ENCODE data around the gene NEBL.
"Not testable (repeated sequence)": the region's sequence is repeated elsewhere in the genome, so short reads cannot be mapped to it uniquely, and the experiment has no call there.

The NEBL gene, protein sequence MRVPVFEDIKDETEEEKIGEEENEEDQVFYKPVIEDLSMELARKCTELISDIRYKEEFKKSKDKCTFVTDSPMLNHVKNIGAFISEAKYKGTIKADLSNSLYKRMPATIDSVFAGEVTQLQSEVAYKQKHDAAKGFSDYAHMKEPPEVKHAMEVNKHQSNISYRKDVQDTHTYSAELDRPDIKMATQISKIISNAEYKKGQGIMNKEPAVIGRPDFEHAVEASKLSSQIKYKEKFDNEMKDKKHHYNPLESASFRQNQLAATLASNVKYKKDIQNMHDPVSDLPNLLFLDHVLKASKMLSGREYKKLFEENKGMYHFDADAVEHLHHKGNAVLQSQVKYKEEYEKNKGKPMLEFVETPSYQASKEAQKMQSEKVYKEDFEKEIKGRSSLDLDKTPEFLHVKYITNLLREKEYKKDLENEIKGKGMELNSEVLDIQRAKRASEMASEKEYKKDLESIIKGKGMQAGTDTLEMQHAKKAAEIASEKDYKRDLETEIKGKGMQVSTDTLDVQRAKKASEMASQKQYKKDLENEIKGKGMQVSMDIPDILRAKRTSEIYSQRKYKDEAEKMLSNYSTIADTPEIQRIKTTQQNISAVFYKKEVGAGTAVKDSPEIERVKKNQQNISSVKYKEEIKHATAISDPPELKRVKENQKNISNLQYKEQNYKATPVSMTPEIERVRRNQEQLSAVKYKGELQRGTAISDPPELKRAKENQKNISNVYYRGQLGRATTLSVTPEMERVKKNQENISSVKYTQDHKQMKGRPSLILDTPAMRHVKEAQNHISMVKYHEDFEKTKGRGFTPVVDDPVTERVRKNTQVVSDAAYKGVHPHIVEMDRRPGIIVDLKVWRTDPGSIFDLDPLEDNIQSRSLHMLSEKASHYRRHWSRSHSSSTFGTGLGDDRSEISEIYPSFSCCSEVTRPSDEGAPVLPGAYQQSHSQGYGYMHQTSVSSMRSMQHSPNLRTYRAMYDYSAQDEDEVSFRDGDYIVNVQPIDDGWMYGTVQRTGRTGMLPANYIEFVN

DNA sequence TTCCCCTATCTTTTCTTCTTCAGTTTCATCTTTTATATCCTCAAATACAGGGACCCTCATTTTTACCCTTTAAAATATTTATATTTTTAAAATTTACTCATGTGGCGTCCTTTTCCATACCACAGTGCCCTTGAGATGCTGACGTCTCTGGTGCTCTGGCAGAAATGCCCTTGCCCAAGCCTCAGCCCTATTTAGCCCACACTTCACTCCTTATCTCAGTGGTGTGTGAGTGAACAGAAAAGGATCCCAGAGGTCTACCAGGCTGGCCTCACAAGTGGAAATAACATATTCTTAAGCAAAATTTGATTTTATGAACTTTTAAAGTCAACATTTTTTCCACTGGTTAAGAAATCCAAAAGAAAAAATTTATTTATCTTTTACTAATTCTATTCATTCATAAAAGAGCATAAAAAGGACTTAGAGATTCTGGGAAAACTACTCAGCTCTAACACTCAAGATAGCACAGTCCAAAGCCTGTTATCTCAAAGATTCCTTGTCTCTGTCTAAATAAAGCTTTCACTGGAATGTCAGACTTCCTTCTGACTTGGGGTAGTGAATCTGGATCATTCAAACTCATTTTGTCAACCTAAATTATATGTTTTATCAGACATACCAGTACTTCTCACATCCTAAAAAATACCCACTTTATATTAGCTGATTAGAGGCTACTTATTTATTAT is at the start of gene NEBL:
TSS of gene NEBL (minus strand) at position 166 of the 680 bp plus-strand sequence. CDS start at position 60, 106 bp downstream.
- no peaks in the 10 kb centered on the region for H3K36me3 ChIP-seq (ENCODE audit: control insufficient read depth in 2 of 2, insufficient read depth in 2 of 2, low read length in 2 of 2)
- H3K4me3 ChIP-seq (ENCODE audit: low read length in 2 of 2) = no peak within 1 kb of the TSS
- H3K9me3 ChIP-seq (ENCODE audit: control insufficient read depth in 2 of 2, low read length in 2 of 2) = no peaks in the 10 kb centered on the region
- H3K27me3 ChIP-seq (ENCODE audit: control insufficient read depth in 1 of 2, insufficient read depth in 2 of 2, low read length in 2 of 2) = no peaks in the 10 kb centered on the region
- no peak within 1 kb of the TSS for H3K27ac ChIP-seq (ENCODE audit: low read length)
- no peaks in the 10 kb centered on the region for H3K4me1 ChIP-seq (ENCODE audit: control insufficient read depth, insufficient read depth, low read length)
- no peak within 1 kb of the TSS for H3K9ac ChIP-seq (ENCODE audit: low read length in 2 of 2)

GRCh38 chr10:20945546-20946332 is 48.6 kb upstream of the NEBL start:
- Histone ChIP-seq H3K36me3 (ENCODE audit: control insufficient read depth in 2 of 2, insufficient read depth in 2 of 2, low read length in 2 of 2) (no peaks in the 10 kb centered on the region), H3K27me3 (ENCODE audit: control insufficient read depth in 1 of 2, insufficient read depth in 2 of 2, low read length in 2 of 2) (no peaks in the 10 kb centered on the region), H3K9me3 (ENCODE audit: control insufficient read depth in 2 of 2, low read length in 2 of 2) (no peaks in the 10 kb centered on the region), H3K27ac (ENCODE audit: low read length) (no peak overlapping the region), H3K4me1 (ENCODE audit: control insufficient read depth, insufficient read depth, low read length) (no peaks in the 10 kb centered on the region), H3K4me3 (ENCODE audit: low read length in 2 of 2) (no peak overlapping the region), H3K9ac (ENCODE audit: low read length in 2 of 2) (no peak overlapping the region)

DNA sequence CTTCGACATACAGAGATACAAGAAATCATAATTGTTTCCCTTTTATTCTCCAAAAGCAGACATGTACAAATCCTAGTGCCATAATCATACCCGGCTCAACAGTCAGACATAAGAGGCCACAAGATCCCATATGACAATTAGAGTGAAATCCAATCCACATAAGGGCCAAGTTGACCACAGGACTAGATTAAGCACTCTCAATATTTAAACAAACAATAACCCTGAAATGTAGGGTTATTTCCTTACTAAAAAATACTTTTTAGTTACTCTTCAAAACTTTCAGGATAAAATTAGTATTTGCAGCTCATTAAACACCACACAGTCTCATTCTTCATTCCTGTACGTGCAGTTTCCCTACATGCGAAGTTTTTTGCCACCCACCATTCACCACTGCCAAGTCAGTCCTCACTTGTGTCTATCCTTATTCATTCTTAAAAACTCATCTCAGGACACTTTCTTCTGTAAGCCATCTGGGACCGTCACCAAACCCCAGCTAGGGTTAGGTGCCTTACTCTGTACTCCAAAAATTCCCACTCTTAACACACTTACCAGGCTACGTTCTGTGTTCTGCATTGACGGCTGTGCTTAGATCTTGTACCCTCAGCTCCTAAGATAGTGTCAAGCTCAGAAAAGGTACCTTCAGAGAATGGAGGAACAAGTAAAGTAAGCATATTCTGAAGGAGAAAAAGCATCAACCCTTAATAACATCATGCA is 47.8 kb upstream of the NEBL start:
- no peak overlapping the region for H3K27ac ChIP-seq (ENCODE audit: low read length)
- no peaks in the 10 kb centered on the region for H3K9me3 ChIP-seq (ENCODE audit: control insufficient read depth in 2 of 2, low read length in 2 of 2)
- H3K27me3 ChIP-seq (ENCODE audit: control insufficient read depth in 1 of 2, insufficient read depth in 2 of 2, low read length in 2 of 2) = no peaks in the 10 kb centered on the region
- H3K36me3 ChIP-seq (ENCODE audit: control insufficient read depth in 2 of 2, insufficient read depth in 2 of 2, low read length in 2 of 2) = no peaks in the 10 kb centered on the region
- no peaks in the 10 kb centered on the region for H3K4me1 ChIP-seq (ENCODE audit: control insufficient read depth, insufficient read depth, low read length)
- H3K9ac ChIP-seq (ENCODE audit: low read length in 2 of 2) = no peak overlapping the region
- no peak overlapping the region for H3K4me3 ChIP-seq (ENCODE audit: low read length in 2 of 2)

DNA sequence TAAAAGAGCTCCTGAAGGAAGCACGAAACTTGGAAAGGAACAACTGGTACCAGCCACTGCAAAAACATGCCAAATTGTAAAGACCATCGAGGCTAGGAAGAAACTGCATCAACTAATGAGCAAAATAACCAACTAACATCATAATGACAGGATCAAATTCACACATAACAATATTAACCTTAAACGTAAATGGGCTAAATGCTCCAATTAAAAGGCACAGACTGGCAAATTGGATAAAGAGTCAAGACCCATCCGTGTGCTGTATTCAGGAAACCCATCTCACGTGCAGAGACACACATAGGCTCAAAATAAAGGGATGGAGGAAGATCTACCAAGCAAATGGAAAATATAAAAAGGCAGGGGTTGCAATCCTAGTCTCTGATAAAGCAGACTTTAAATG is 42.3 kb upstream of the NEBL start:
- H3K27ac ChIP-seq (ENCODE audit: low read length); H3K9ac ChIP-seq (ENCODE audit: low read length in 2 of 2); H3K27me3 ChIP-seq (ENCODE audit: control insufficient read depth in 1 of 2, insufficient read depth in 2 of 2, low read length in 2 of 2); H3K4me1 ChIP-seq (ENCODE audit: control insufficient read depth, insufficient read depth, low read length); H3K9me3 ChIP-seq (ENCODE audit: control insufficient read depth in 2 of 2, low read length in 2 of 2); H3K36me3 ChIP-seq (ENCODE audit: control insufficient read depth in 2 of 2, insufficient read depth in 2 of 2, low read length in 2 of 2); H3K4me3 ChIP-seq (ENCODE audit: low read length in 2 of 2): not testable (repeated sequence)

- Histone ChIP-seq H3K36me3 (ENCODE audit: control insufficient read depth in 2 of 2, insufficient read depth in 2 of 2, low read length in 2 of 2) (no peaks in the 10 kb centered on the region), H3K4me1 (ENCODE audit: control insufficient read depth, insufficient read depth, low read length) (no peaks in the 10 kb centered on the region), H3K9ac (ENCODE audit: low read length in 2 of 2) (no peak overlapping the region)
Measured at GRCh38 chr10:20936396-20936795, 39.3 kb upstream of the NEBL start.

GRCh38 chr10:20935931-20936330 is 38.8 kb upstream of the NEBL start:
- no peaks in the 10 kb centered on the region for H3K4me1 ChIP-seq (ENCODE audit: control insufficient read depth, insufficient read depth, low read length)
- no peak overlapping the region for H3K27ac ChIP-seq (ENCODE audit: low read length)
- no peak overlapping the region for H3K4me3 ChIP-seq (ENCODE audit: low read length in 2 of 2)
- H3K9me3 ChIP-seq (ENCODE audit: control insufficient read depth in 2 of 2, low read length in 2 of 2) = no peaks in the 10 kb centered on the region
- no peaks in the 10 kb centered on the region for H3K27me3 ChIP-seq (ENCODE audit: control insufficient read depth in 1 of 2, insufficient read depth in 2 of 2, low read length in 2 of 2)
- no peak overlapping the region for H3K9ac ChIP-seq (ENCODE audit: low read length in 2 of 2)
- no peaks in the 10 kb centered on the region for H3K36me3 ChIP-seq (ENCODE audit: control insufficient read depth in 2 of 2, insufficient read depth in 2 of 2, low read length in 2 of 2)

More at GRCh38 chr10:20936396-20936795, 39.3 kb upstream of the NEBL start:
- H3K27me3 ChIP-seq (ENCODE audit: control insufficient read depth in 1 of 2, insufficient read depth in 2 of 2, low read length in 2 of 2) = no peaks in the 10 kb centered on the region
- H3K9me3 ChIP-seq (ENCODE audit: control insufficient read depth in 2 of 2, low read length in 2 of 2) = no peaks in the 10 kb centered on the region
- H3K27ac ChIP-seq (ENCODE audit: low read length) = no peak overlapping the region
- no peak overlapping the region for H3K4me3 ChIP-seq (ENCODE audit: low read length in 2 of 2)

GRCh38 chr10:20935301-20935700 is 38.2 kb upstream of the NEBL start:
- Histone ChIP-seq H3K27me3 (ENCODE audit: control insufficient read depth in 1 of 2, insufficient read depth in 2 of 2, low read length in 2 of 2) (no peaks in the 10 kb centered on the region), H3K36me3 (ENCODE audit: control insufficient read depth in 2 of 2, insufficient read depth in 2 of 2, low read length in 2 of 2) (no peaks in the 10 kb centered on the region), H3K27ac (ENCODE audit: low read length) (no peak overlapping the region), H3K9me3 (ENCODE audit: control insufficient read depth in 2 of 2, low read length in 2 of 2) (no peaks in the 10 kb centered on the region), H3K4me1 (ENCODE audit: control insufficient read depth, insufficient read depth, low read length) (no peaks in the 10 kb centered on the region), H3K4me3 (ENCODE audit: low read length in 2 of 2) (no peak overlapping the region), H3K9ac (ENCODE audit: low read length in 2 of 2) (no peak overlapping the region)

DNA sequence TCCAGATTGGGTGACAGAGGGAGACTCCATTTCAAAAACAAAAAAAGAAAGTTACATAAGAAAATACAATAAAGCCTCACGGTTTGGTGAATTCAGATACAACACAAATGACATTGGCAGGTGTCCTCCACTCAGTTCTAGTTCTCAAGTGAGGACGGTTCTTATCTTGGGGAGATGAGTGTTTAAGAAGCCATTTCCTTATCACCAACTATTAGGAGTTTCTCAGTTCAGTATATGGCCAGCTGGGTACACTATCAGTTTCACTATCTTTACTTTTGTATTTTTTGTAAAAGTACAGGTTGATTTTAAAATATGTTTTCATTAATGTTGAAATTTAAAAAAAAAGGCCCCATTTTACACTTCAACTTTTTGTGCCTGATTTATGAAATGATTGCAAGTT is 36.6 kb upstream of the NEBL start:
- Histone ChIP-seq H3K4me3 (ENCODE audit: low read length in 2 of 2) (no peak overlapping the region), H3K27ac (ENCODE audit: low read length) (no peak overlapping the region), H3K9ac (ENCODE audit: low read length in 2 of 2) (no peak overlapping the region), H3K36me3 (ENCODE audit: control insufficient read depth in 2 of 2, insufficient read depth in 2 of 2, low read length in 2 of 2) (no peaks in the 10 kb centered on the region), H3K4me1 (ENCODE audit: control insufficient read depth, insufficient read depth, low read length) (no peaks in the 10 kb centered on the region), H3K27me3 (ENCODE audit: control insufficient read depth in 1 of 2, insufficient read depth in 2 of 2, low read length in 2 of 2) (no peaks in the 10 kb centered on the region), H3K9me3 (ENCODE audit: control insufficient read depth in 2 of 2, low read length in 2 of 2) (no peaks in the 10 kb centered on the region)

DNA sequence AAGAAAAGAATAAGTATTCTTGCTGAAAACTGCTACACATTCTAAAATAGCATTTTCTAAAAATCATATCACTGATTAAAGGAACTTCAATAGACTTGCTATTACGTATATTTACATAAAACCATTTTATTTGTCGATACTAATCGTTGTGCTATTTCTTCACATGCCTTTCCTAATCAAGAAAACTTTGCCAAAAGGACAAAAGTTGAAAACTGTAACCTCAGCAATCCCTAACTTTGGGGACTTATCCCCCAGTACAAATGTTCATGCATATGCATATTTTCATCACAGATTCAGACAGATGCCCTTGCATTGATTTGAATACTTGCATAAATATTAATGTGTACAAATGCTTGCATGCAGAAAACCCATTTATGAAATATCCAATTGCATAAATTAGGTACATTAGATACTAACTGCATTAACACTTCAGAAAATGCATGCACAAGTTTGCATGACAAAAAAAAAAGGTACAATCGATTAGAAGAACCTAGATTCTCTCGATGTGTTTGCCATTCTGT is 35.6 kb upstream of the NEBL start:
- H3K27ac ChIP-seq (ENCODE audit: low read length) = no peak overlapping the region
- H3K36me3 ChIP-seq (ENCODE audit: control insufficient read depth in 2 of 2, insufficient read depth in 2 of 2, low read length in 2 of 2) = no peaks in the 10 kb centered on the region
- no peaks in the 10 kb centered on the region for H3K4me1 ChIP-seq (ENCODE audit: control insufficient read depth, insufficient read depth, low read length)
- no peak overlapping the region for H3K9ac ChIP-seq (ENCODE audit: low read length in 2 of 2)
- no peak overlapping the region for H3K4me3 ChIP-seq (ENCODE audit: low read length in 2 of 2)
- no peaks in the 10 kb centered on the region for H3K9me3 ChIP-seq (ENCODE audit: control insufficient read depth in 2 of 2, low read length in 2 of 2)
- no peaks in the 10 kb centered on the region for H3K27me3 ChIP-seq (ENCODE audit: control insufficient read depth in 1 of 2, insufficient read depth in 2 of 2, low read length in 2 of 2)

Data from stomach smooth muscle (tissue), 2 donors.